GM21737 (cell line): Measurements from ENCODE around the gene GPR34.
"Not testable (repeated sequence)": the region's sequence is repeated elsewhere in the genome, so short reads cannot be mapped to it uniquely, and the experiment has no call there.

Experiments used
- ATAC-seq: cut with Tn5 transposase; IDR thresholded peaks from one replicate; pipeline ENCODE4 v1.9.1; 2021; ENCODE audit warnings: mild to moderate bottlenecking, moderate library complexity; ENCODE audit not compliant: unreplicated experiment

The GPR34 gene

DNA sequence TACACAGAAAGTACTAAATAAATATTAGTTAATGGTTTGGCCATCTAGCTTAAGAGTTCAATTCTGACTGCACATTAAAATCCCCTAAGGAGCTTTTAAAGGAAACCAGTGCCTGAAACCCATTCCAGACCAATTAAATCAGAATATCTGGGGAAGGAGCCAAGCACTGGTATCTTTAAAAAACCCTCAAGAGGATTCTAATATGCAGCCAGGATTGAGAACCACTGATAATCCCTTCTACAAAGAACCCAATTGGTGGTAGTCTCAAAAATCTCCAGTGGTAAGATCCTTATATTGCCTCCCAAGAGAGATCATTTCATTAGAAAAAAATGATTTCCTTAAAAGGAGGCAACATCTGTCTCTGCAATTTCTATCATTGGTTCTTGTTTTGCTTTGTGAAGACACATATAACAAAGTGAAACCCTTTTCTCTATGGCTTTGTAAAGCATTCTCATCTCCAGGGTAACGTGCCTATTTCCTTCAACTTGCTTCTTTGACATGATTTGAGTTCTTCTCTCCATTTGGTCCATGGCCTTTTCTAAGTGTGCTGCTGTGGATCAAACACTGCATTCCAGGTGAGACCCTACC is 3.5 kb downstream of the GPR34 start:
- no peak for ATAC-seq

DNA sequence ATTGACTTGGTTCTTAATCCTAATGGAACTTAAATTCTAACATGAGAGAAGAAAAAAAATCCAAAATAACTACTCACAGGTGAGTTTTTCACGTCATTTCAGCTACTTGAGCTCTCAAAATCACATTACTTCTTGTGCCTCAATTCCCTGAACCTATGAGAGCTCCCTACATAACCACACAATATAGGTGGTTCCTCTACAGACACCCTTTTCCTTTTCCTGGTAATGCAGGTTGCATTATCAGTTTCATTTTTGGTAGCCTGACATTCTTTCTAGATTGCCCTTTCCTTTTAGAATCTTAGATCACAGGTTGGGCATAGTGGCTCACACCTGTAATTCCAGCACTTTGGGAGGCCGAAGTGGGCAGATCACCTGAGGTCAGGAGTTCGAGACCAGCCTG is 4.3 kb downstream of the GPR34 start:
- no peak for ATAC-seq

GRCh38 chrX:41695426-41695825 is 6.7 kb downstream of the GPR34 start:
- no peak for ATAC-seq

DNA sequence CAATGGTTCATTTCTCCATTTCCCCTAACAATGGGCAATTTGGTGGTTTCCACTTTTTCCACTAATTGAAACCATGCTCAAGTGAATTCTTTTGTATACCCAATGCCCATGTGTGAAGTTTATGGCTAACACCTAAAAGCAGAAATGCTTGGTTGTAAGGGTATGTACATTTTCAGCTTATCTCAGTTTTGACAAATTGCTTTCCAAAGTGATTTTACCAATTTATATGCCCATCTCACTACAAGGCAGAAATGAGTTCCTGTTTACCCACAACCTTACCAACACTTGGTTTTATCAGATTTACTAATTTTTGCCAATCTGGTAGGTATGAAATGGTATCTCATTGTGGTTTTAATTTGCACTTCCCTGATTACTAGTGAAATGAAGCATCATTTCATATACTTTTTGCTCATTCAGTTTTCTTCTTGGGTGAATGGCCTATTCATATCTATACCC is 14.8 kb downstream of the GPR34 start:
- ATAC-seq = no peak

DNA sequence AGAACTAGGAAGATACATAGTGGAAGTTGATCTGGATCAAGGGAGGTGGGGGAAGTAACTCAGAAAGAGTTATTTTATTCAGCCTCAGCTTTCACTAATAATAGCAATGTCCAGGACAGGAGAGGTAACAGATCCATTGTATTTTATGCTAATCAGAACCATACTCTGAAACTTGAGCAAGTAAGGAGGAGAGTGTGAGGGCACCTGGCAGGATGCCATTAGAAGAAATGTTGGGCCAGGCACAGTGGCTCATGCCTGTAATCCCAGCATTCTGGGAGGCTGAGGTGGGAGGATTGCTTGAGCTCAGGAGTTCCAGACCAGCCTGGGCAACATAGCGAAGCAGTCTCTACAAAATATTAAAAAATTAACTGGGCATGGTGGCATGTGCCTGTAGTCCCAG is 16.3 kb downstream of the GPR34 start:
- ATAC-seq = no peak

DNA sequence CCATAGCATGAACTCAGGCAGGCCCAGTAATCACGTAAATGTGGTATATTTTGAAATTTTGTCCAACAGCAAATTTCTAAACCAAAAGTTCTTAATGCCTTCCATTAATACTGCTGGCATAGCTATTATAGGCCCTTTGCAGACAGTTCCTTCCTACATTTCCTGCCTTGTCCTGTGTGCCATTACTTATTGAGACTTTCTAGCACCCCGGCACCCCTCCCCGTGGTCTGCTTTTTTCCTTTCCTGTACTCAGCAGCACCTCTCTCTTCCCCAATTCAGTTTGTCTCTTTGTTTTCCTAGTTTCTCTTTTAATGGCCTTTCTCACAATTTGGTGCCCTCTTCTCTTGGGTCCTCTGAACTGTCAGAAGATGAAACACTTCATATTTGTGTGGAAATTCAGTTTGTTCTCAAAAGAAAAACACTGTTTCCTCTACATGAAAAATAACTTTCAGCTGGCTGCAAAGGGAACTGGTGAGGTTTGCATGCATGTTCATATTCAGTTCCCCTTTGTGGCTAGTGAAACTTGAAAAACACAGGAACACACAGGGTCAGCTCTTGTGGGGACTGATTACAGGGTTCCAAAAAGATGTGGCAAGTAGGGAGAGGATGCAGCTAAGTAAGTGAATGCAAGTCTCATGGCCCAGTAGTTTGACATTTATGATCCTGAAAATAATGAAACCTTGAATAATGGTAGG is 17.1 kb downstream of the GPR34 start:
- peak; percentile 65 for ATAC-seq

DNA sequence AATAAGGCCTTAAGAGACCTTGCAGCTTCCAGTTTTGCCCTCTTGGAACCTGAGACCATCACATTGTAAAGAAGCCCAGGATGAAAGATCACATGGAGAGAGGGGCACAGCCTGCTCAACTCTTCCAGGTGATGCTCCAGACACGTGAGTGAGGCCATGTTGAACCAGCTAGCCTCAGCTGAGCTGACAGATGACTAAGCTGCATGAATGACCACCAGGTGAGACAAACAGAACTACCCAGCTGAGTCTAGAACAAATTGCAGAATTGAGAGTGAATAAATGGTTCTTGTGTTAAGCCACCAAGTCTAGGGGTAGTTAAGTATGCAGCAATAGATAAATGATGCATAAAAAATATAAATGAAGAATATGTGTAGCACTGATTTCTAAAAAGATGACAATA is 18.4 kb downstream of the GPR34 start:
- no peak for ATAC-seq

- no peak for ATAC-seq
Measured at GRCh38 chrX:41708486-41708885, 19.7 kb downstream of the GPR34 start.

- no peak for ATAC-seq
Measured at GRCh38 chrX:41711021-41711667, 22.4 kb downstream of the GPR34 start.

DNA sequence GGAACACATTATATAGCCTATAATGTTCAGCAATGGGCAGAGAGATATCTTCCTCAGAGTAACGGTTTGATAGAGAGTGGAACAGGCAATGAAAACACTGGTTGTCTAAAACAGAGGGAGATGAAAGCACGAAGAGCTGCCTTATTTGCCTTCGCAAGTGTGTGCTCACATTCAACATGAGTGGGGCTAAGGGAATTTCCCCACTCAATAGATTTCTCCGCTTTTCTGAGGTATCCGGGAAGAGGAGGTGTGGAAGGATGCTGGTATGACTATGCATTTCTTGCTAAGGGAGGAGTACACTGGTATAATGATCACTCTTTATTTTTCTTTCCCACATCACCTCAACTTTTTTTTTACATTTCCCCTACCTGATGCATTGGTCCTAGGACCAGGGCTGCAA is 27.4 kb downstream of the GPR34 start:
- ATAC-seq = no peak

DNA sequence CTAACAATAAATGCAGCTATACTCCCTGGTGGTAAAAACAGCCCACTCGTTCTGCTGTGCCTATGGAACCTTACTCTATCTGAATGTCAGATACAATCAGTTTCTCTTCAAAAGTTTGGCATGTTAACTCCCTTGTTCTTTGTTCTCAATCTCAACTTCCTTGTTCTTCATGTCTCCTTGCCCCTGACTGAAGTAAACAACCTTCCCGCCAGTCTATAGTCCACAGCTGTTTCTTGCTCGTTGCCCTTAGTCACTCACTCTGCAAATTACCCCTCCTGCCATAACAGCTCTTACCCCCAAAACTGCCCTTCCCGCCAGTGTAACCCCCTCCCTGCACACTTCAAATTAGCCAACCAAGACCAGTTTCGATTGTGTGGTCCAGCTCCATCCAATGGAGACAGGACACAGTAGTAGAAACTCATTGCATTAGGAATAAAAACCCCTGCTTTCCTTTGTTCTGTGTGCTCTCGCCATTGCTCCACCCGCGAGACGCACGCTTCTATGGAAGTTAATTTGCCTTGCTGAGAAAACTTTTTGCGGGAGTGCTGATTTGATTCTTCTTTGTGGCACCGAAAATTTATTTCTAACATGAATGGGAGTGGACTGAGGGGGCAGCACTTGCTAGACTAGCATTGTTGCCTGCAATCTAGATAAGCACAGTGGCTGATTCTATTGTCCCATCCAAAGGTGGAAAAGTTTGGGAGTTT is 28.1 kb downstream of the GPR34 start:
- no peak for ATAC-seq

DNA sequence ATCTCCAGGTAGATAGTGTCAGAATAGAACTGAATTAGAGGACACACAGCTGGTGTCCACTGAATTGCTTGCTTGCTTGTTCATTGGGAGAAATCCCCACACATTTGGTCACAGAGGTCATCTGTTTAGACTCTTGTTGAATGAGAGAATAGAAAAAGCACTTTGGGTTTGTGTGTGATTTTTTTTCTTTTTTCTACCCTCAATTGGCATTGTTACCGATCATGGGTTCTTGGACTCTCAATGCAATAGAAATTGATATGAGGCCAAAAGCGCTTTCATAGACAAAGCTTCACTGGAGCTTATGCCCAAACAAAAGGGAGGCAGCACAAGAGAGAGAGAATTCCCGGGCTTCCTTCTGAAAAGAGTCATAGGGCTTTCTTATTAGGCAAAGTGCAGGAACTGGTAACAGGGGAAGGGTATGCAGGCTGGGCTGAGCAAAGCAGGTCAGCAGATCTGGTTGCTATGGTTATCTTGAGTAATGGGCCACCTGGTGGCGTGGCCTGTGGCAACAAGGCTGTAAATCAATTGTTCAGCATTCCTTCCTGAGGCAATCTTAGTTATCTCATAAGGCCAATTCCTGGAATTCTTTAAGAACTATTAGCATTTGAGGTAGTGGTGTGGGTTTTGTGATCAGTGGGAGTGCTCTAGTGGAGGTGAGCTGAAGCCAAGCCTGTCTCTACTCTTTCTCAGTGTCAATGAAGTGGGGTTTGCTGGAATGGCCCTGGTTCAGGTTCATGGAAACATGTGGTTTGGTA is 29.9 kb downstream of the GPR34 start:
- ATAC-seq = no peak

DNA sequence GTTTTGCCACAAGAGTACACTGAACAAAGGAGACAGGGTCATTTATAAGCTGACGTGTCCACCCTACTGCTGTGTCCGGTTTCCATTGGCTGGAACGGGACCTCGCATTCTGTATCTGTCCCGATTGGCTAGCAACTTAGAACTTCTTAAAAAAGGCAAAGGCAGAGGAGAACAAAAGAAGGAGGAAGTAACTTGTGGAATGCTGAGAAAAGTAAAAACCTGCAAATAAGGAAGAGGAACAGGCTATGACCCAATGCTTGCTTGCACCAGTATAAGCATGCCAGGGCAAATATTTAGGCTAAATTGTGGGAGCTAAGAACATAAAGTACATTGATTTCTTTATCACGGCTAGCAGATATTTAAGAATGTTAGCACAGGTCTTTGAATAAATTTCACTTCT is 30.8 kb downstream of the GPR34 start:
- ATAC-seq = not testable (repeated sequence)

GRCh38 chrX:41720125-41720779 is 31.5 kb downstream of the GPR34 start:
- ATAC-seq = peak; percentile 76

DNA sequence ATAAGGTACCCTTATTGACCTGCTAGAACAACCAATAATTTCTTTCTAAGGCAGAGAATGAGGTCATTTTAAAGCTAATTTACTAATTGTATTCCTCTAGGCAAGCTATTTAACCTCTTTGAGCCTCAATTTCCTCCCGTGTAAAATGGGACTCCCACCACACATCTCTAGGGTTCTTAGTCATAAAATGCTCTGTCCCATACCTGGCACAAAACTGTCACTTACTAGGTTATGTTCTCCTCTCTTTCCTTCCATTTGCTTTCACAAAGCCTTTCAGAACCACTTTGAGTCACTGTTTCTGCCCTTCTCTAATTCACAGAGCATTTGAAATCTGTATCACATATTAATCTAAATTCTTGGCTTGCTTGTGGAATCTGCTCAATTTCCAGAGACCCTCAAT is 32.8 kb downstream of the GPR34 start:
- no peak for ATAC-seq

DNA sequence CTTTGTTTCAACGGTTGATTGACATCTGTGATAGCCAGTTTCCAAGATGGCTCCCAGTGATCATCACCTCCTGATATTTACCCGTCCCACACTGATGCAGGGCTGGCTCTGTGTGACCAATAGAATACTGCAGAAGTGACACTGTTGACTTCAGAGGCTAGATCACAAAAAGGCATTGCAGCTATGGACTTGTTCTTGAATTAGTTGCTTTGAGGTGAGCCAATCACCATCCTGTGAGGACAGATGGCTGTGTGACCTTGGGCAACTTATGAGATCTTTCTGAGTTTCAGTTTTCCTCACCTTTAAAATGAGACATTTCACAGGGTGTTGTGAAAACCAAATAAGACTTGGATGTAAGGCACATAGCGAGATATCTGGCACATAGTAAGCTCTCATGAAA is 33.4 kb downstream of the GPR34 start:
- no peak for ATAC-seq

- no peak for ATAC-seq
Measured at GRCh38 chrX:41722816-41723618, 34.2 kb downstream of the GPR34 start.

- ATAC-seq = no peak
Measured at GRCh38 chrX:41723826-41724225, 35.1 kb downstream of the GPR34 start, which contains the start of gene GPR82. Gene GPR82 (plus strand): TSS chrX:41724181. CDS start chrX:41727027, 2,846 bp downstream.

GRCh38 chrX:41728125-41728524 is 39.4 kb downstream of the GPR34 start:
- no peak for ATAC-seq

- ATAC-seq = no peak
Measured at GRCh38 chrX:41730081-41730480, 41.3 kb downstream of the GPR34 start.
